NT2/D1 (cell line): ENCODE measurements around the gene EPB41L2.

ENCODE experiments used
- SUZ12 ChIP-seq: IDR thresholded peaks from 2 replicates; pipeline ENCODE4 v1.6.1; 2011; ENCODE audit not compliant: insufficient read length, insufficient read depth; ENCODE audit errors: extremely low read depth
- YY1 ChIP-seq: IDR thresholded peaks from 2 replicates; pipeline ENCODE4 v1.6.1; 2011; ENCODE audit not compliant: insufficient read length, insufficient read depth
- ZNF274 ChIP-seq: IDR thresholded peaks from 2 replicates; pipeline ENCODE4 v1.6.1; 2011; ENCODE audit warnings: mild to moderate bottlenecking, low read depth, low read length

- TF ChIP-seq SUZ12 (no peak), ZNF274 (no peak), YY1 (no peak)
Measured at GRCh38 chr6:131048933-131049515, 14.0 kb downstream of the EPB41L2 start.
